Activated CD8-positive, alpha-beta memory T cell treated with anti-CD3 and anti-CD28 coated beads, Interleukin-2, amount 50 U/mL, for 24 hours (primary cell): ENCODE measurements around the gene MARCHF6.
"Not testable (repeated sequence)": the region's sequence is repeated elsewhere in the genome, so short reads cannot be mapped to it uniquely, and the experiment has no call there.

ENCODE experiments used
- DNase-seq: peaks from one replicate; pipeline ENCODE4 v3.0.0-alpha.2; 2020; ENCODE audit errors: extremely low read depth

MARCHF6 gene

GRCh38 chr5:10324518-10325370, 28.8 kb upstream of the MARCHF6 start:
- DNase-seq = no peak

GRCh38 chr5:10328323-10328722, 25.2 kb upstream of the MARCHF6 start:
- DNase-seq = no peak

- DNase-seq = no peak
Observed at GRCh38 chr5:10329446-10329819, 24.1 kb upstream of the MARCHF6 start.

- no peak for DNase-seq
Observed at GRCh38 chr5:10329820-10330481, 23.5 kb upstream of the MARCHF6 start.

GRCh38 chr5:10330511-10331230, 22.8 kb upstream of the MARCHF6 start:
- no peak for DNase-seq

GRCh38 chr5:10331341-10331796, 22.1 kb upstream of the MARCHF6 start:
- no peak for DNase-seq

GRCh38 chr5:10332301-10332700, 21.2 kb upstream of the MARCHF6 start:
- no peak for DNase-seq

GRCh38 chr5:10333154-10334006, 20.1 kb upstream of the MARCHF6 start:
- DNase-seq = no peak

GRCh38 chr5:10334831-10335230, 18.7 kb upstream of the MARCHF6 start:
- no peak for DNase-seq

GRCh38 chr5:10335711-10336470, 17.6 kb upstream of the MARCHF6 start:
- DNase-seq = no peak

GRCh38 chr5:10337107-10337506, 16.4 kb upstream of the MARCHF6 start:
- DNase-seq = no peak

GRCh38 chr5:10337986-10338385, 15.5 kb upstream of the MARCHF6 start:
- no peak for DNase-seq

- no peak for DNase-seq
Observed at GRCh38 chr5:10338686-10339057, 14.8 kb upstream of the MARCHF6 start.

GRCh38 chr5:10339058-10339811, 14.3 kb upstream of the MARCHF6 start:
- DNase-seq = no peak

- DNase-seq = no peak
Observed at GRCh38 chr5:10339958-10340357, 13.5 kb upstream of the MARCHF6 start.

GRCh38 chr5:10343486-10343885, 10.0 kb upstream of the MARCHF6 start:
- no peak for DNase-seq

GRCh38 chr5:10344461-10345106, 8.9 kb upstream of the MARCHF6 start:
- not testable (repeated sequence) for DNase-seq

- no peak for DNase-seq
Observed at GRCh38 chr5:10348258-10348657, 5.2 kb upstream of the MARCHF6 start.

- DNase-seq = no peak
Observed at GRCh38 chr5:10351199-10351905, 2.1 kb upstream of the MARCHF6 start.
